HEK293 (cell line): ENCODE measurements around the gene COL9A2.
A peak's percentile ranks its signal among the peaks of the same experiment; 100 is the strongest.

Source experiments
- CTCF ChIA-PET: fragments of 350-600 bp; formaldehyde crosslinking; extraction: SDS; loops from one replicate; lab custom pipeline; 2021; ENCODE audit warnings: antibody characterized with exemption; lab: Yijun Ruan, JAX
- POLR2A ChIA-PET: fragments of 300-600 bp; formaldehyde crosslinking; extraction: SDS; loops from one replicate; lab custom pipeline; 2020; ENCODE audit warnings: antibody characterized with exemption, inconsistent platforms; lab: Yijun Ruan, JAX
- H3K27ac ChIP-seq: fragments of 200-500 bp; sonication (Bioruptor generic); 2 replicates; pipeline ENCODE4 v1.5.1; 2014; ENCODE audit warnings: low read depth, low read length, control low read depth, inconsistent platforms; ENCODE audit errors: extremely low read depth
- H3K36me3 ChIP-seq, 2 experiments: fragments of 200-500 bp in 1 of 2; sonication (Bioruptor generic) in 1 of 2; 1 replicate in 1 of 2; 2 replicates in 1 of 2; pipeline ENCODE4 v1.5.1; 2014 to 2017; ENCODE audit warnings: inconsistent platforms in 2 of 2, low read length in 2 of 2; ENCODE audit not compliant: control insufficient read depth in 2 of 2, insufficient read depth in 1 of 2
- H3K4me1 ChIP-seq: fragments of 200-500 bp; sonication (Bioruptor generic); 2 replicates; pipeline ENCODE4 v1.5.1; 2014; ENCODE audit warnings: mild to moderate bottlenecking, low read length, inconsistent platforms; ENCODE audit not compliant: control insufficient read depth, insufficient read depth
- H3K4me3 ChIP-seq: 2 replicates; pipeline ENCODE4 v1.5.1; 2011; ENCODE audit warnings: low read depth, mild to moderate bottlenecking, control low read depth, low read length, moderate library complexity
- H3K9me3 ChIP-seq: fragments of 200-500 bp; sonication (Bioruptor generic); 2 replicates; pipeline ENCODE4 v1.5.1; 2014; ENCODE audit warnings: low read depth, low read length, inconsistent platforms; ENCODE audit not compliant: control insufficient read depth, insufficient read depth
- GLI4 ChIP-seq: fragments of 450-650 bp; formaldehyde crosslinking; IDR thresholded peaks from 2 replicates; pipeline ENCODE4 v1.5.1; 2016; ENCODE audit warnings: missing biosample characterization, missing genetic modification characterization
- SCRT1 ChIP-seq: fragments of 450-650 bp; formaldehyde crosslinking; IDR thresholded peaks from 2 replicates; pipeline ENCODE4 v1.5.1; 2016; ENCODE audit warnings: missing biosample characterization, missing genetic modification characterization, borderline replicate concordance
- ZBTB48 ChIP-seq: fragments of 450-650 bp; formaldehyde crosslinking; IDR thresholded peaks from 2 replicates; pipeline ENCODE4 v1.5.1; 2016; ENCODE audit warnings: missing biosample characterization, missing genetic modification characterization
- ZNF140 ChIP-seq: fragments of 450-650 bp; formaldehyde crosslinking; IDR thresholded peaks from 2 replicates; pipeline ENCODE4 v1.5.1; 2016; ENCODE audit warnings: missing biosample characterization, missing genetic modification characterization
- ZNF16 ChIP-seq: fragments of 450-650 bp; formaldehyde crosslinking; IDR thresholded peaks from 2 replicates; pipeline ENCODE4 v1.5.1; 2016; ENCODE audit warnings: low read depth, missing biosample characterization, missing genetic modification characterization
- ZNF366 ChIP-seq: fragments of 450-650 bp; formaldehyde crosslinking; conservative IDR thresholded peaks from 2 replicates; pipeline ENCODE4 v1.5.1; 2016; ENCODE audit warnings: missing biosample characterization, missing genetic modification characterization
- ZNF37A ChIP-seq: fragments of 450-650 bp; IDR thresholded peaks from 2 replicates; pipeline ENCODE4 v1.5.1; 2018; ENCODE audit warnings: missing biosample characterization, missing genetic modification characterization
- ZNF555 ChIP-seq: fragments of 450-650 bp; formaldehyde crosslinking; conservative IDR thresholded peaks from 2 replicates; pipeline ENCODE4 v1.5.1; 2017; ENCODE audit warnings: missing biosample characterization, mild to moderate bottlenecking, missing genetic modification characterization, inconsistent platforms
- ZNF623 ChIP-seq: fragments of 450-650 bp; formaldehyde crosslinking; IDR thresholded peaks from 2 replicates; pipeline ENCODE4 v1.5.1; 2016; ENCODE audit warnings: missing biosample characterization, missing genetic modification characterization
- ZNF658 ChIP-seq: fragments of 450-650 bp; formaldehyde crosslinking; IDR thresholded peaks from 2 replicates; pipeline ENCODE4; 2016; ENCODE audit warnings: missing biosample characterization, missing genetic modification characterization
- ZNF701 ChIP-seq: fragments of 450-650 bp; formaldehyde crosslinking; IDR thresholded peaks from 2 replicates; pipeline ENCODE4 v1.5.1; 2016; ENCODE audit warnings: missing biosample characterization, missing genetic modification characterization
- ZNF837 ChIP-seq: fragments of 450-650 bp; formaldehyde crosslinking; IDR thresholded peaks from 2 replicates; pipeline ENCODE4 v1.5.1; 2016; ENCODE audit warnings: missing biosample characterization, missing genetic modification characterization
- ZXDB ChIP-seq: fragments of 450-650 bp; formaldehyde crosslinking; IDR thresholded peaks from 2 replicates; pipeline ENCODE4 v1.5.1; 2016; ENCODE audit warnings: missing biosample characterization, missing genetic modification characterization
- TF ChIP-seq, protein P1 (sequence below): fragments of 450-650 bp; formaldehyde crosslinking; IDR thresholded peaks from 2 replicates; pipeline ENCODE4 v1.5.1; 2017; ENCODE audit warnings: missing biosample characterization, missing genetic modification characterization
- TF ChIP-seq, protein P2 (sequence below): fragments of 450-650 bp; formaldehyde crosslinking; IDR thresholded peaks from 2 replicates; pipeline ENCODE4 v1.5.1; 2017; ENCODE audit warnings: missing biosample characterization, missing genetic modification characterization
- TF ChIP-seq, protein P3 (sequence below): fragments of 450-650 bp; IDR thresholded peaks from 2 replicates; pipeline ENCODE4 v1.5.1; 2018; ENCODE audit warnings: missing biosample characterization, mild to moderate bottlenecking, missing genetic modification characterization
- TF ChIP-seq, protein P4 (sequence below): fragments of 450-650 bp; formaldehyde crosslinking; IDR thresholded peaks from 2 replicates; pipeline ENCODE4 v1.5.1; 2016; ENCODE audit warnings: missing biosample characterization, missing genetic modification characterization, borderline replicate concordance
- TF ChIP-seq, protein P5 (sequence below): fragments of 450-650 bp; formaldehyde crosslinking; IDR thresholded peaks from 2 replicates; pipeline ENCODE4 v1.5.1; 2016; ENCODE audit warnings: missing biosample characterization, missing genetic modification characterization
- TF ChIP-seq, protein P6 (sequence below): fragments of 450-650 bp; formaldehyde crosslinking; IDR thresholded peaks from 2 replicates; pipeline ENCODE4 v1.5.1; 2016; ENCODE audit warnings: missing biosample characterization, missing genetic modification characterization
- TF ChIP-seq, protein P7 (sequence below): IDR thresholded peaks from 2 replicates; pipeline ENCODE4 v1.6.1; 2011; ENCODE audit warnings: mild to moderate bottlenecking, low read depth, low read length, borderline replicate concordance
- TF ChIP-seq, protein P8 (sequence below): fragments of 450-650 bp; formaldehyde crosslinking; IDR thresholded peaks from 2 replicates; pipeline ENCODE4 v1.5.1; 2016; ENCODE audit warnings: missing biosample characterization, missing genetic modification characterization, low read depth

The COL9A2 gene

DNA sequence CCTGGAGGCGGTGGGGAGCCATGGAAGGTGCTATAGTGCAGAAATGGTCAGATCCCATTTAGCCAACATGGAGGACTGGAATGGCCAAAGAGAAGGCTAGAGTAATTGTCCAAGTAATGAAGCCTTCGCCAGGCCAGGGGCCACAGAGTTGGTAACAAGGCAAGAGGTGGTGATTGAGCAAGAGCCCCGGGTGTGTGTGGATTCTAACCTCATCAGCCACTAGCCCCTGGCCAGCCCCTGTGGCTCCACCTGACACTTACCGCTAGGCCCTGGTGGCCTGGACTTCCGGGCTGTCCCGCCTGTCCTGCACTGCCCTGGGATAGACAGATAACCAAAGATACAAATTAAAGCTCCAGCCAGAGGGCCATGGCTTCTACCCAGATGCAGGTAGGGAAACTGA, 9.9 kb downstream of the COL9A2 start:
- Histone ChIP-seq H3K4me3 (no peak overlapping the region), H3K27ac (no peak overlapping the region), H3K4me1 (no peaks in the 10 kb centered on the region), H3K36me3 (no peaks in the 10 kb centered on the region), H3K9me3 (no peaks in the 10 kb centered on the region)
- ChIA-PET CTCF (no interaction called here), POLR2A (no interaction called here)
- TF ChIP-seq, protein P1, sequence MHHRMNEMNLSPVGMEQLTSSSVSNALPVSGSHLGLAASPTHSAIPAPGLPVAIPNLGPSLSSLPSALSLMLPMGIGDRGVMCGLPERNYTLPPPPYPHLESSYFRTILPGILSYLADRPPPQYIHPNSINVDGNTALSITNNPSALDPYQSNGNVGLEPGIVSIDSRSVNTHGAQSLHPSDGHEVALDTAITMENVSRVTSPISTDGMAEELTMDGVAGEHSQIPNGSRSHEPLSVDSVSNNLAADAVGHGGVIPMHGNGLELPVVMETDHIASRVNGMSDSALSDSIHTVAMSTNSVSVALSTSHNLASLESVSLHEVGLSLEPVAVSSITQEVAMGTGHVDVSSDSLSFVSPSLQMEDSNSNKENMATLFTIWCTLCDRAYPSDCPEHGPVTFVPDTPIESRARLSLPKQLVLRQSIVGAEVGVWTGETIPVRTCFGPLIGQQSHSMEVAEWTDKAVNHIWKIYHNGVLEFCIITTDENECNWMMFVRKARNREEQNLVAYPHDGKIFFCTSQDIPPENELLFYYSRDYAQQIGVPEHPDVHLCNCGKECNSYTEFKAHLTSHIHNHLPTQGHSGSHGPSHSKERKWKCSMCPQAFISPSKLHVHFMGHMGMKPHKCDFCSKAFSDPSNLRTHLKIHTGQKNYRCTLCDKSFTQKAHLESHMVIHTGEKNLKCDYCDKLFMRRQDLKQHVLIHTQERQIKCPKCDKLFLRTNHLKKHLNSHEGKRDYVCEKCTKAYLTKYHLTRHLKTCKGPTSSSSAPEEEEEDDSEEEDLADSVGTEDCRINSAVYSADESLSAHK (tag by site-specific recombination): no peak
- TF ChIP-seq ZNF623 (tag by site-specific recombination): no peak
- no peak for TF ChIP-seq ZNF555 (tag by site-specific recombination)
- no peak for TF ChIP-seq ZNF837 (tag by site-specific recombination)
- no peak for TF ChIP-seq ZXDB (tag by site-specific recombination)
- TF ChIP-seq ZNF16: peak; percentile 68; the same call in 1 of the 2 replicates
- TF ChIP-seq, protein P2, sequence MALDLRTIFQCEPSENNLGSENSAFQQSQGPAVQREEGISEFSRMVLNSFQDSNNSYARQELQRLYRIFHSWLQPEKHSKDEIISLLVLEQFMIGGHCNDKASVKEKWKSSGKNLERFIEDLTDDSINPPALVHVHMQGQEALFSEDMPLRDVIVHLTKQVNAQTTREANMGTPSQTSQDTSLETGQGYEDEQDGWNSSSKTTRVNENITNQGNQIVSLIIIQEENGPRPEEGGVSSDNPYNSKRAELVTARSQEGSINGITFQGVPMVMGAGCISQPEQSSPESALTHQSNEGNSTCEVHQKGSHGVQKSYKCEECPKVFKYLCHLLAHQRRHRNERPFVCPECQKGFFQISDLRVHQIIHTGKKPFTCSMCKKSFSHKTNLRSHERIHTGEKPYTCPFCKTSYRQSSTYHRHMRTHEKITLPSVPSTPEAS: no peak

DNA sequence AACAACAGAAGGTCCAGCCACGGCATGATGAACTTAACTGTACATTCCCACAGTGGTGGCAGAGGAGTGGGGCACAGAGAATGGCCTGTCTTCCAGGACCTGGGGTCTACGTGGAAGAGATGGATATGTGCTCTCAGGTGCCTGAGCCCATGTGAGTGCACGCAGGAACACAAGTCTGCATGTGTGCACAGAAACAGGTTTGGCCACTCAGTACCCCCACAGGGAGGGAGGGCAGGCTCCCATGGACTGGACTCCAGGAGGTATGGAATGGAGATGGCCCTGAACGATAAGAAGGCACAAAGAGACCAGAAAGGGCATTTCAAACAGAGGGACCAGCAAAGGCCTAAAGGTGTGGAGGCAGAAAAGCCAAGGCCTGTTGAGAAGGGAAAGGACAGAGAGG, 10.8 kb downstream of the COL9A2 start:
- ChIA-PET POLR2A (no interaction called here), CTCF (interaction anchor here (1.0 kb wide), 1 partner anchor 153 kb away, joined by 3 read pairs; no protein-coding TSS in a partner anchor)
- no peaks in the 10 kb centered on the region for H3K9me3 ChIP-seq
- no peak overlapping the region for H3K27ac ChIP-seq
- no peaks in the 10 kb centered on the region for H3K36me3 ChIP-seq
- no peak overlapping the region for H3K4me3 ChIP-seq
- H3K4me1 ChIP-seq: no peaks in the 10 kb centered on the region
- no peak for TF ChIP-seq ZNF701 (tag by site-specific recombination)
- TF ChIP-seq, protein P3, sequence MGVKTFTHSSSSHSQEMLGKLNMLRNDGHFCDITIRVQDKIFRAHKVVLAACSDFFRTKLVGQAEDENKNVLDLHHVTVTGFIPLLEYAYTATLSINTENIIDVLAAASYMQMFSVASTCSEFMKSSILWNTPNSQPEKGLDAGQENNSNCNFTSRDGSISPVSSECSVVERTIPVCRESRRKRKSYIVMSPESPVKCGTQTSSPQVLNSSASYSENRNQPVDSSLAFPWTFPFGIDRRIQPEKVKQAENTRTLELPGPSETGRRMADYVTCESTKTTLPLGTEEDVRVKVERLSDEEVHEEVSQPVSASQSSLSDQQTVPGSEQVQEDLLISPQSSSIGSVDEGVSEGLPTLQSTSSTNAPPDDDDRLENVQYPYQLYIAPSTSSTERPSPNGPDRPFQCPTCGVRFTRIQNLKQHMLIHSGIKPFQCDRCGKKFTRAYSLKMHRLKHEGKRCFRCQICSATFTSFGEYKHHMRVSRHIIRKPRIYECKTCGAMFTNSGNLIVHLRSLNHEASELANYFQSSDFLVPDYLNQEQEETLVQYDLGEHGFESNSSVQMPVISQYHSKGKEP (tag by site-specific recombination): no peak
- TF ChIP-seq ZNF37A: no peak
- TF ChIP-seq, protein P4, sequence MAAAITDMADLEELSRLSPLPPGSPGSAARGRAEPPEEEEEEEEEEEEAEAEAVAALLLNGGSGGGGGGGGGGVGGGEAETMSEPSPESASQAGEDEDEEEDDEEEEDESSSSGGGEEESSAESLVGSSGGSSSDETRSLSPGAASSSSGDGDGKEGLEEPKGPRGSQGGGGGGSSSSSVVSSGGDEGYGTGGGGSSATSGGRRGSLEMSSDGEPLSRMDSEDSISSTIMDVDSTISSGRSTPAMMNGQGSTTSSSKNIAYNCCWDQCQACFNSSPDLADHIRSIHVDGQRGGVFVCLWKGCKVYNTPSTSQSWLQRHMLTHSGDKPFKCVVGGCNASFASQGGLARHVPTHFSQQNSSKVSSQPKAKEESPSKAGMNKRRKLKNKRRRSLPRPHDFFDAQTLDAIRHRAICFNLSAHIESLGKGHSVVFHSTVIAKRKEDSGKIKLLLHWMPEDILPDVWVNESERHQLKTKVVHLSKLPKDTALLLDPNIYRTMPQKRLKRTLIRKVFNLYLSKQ (tag by site-specific recombination): no peak
- TF ChIP-seq ZNF658: no peak
- no peak for TF ChIP-seq ZNF140
- TF ChIP-seq, protein P2: no peak
- TF ChIP-seq, protein P5, sequence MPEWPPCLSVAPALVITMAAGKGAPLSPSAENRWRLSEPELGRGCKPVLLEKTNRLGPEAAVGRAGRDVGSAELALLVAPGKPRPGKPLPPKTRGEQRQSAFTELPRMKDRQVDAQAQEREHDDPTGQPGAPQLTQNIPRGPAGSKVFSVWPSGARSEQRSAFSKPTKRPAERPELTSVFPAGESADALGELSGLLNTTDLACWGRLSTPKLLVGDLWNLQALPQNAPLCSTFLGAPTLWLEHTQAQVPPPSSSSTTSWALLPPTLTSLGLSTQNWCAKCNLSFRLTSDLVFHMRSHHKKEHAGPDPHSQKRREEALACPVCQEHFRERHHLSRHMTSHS (tag by site-specific recombination): no peak
- TF ChIP-seq, protein P6, sequence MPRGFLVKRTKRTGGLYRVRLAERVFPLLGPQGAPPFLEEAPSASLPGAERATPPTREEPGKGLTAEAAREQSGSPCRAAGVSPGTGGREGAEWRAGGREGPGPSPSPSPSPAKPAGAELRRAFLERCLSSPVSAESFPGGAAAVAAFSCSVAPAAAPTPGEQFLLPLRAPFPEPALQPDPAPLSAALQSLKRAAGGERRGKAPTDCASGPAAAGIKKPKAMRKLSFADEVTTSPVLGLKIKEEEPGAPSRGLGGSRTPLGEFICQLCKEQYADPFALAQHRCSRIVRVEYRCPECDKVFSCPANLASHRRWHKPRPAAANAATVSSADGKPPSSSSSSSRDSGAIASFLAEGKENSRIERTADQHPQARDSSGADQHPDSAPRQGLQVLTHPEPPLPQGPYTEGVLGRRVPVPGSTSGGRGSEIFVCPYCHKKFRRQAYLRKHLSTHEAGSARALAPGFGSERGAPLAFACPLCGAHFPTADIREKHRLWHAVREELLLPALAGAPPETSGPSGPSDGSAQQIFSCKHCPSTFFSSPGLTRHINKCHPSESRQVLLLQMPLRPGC (tag by site-specific recombination): no peak
- TF ChIP-seq, protein P7, sequence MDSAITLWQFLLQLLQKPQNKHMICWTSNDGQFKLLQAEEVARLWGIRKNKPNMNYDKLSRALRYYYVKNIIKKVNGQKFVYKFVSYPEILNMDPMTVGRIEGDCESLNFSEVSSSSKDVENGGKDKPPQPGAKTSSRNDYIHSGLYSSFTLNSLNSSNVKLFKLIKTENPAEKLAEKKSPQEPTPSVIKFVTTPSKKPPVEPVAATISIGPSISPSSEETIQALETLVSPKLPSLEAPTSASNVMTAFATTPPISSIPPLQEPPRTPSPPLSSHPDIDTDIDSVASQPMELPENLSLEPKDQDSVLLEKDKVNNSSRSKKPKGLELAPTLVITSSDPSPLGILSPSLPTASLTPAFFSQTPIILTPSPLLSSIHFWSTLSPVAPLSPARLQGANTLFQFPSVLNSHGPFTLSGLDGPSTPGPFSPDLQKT: no peak
- no peak for TF ChIP-seq ZNF366 (tag by site-specific recombination)
- TF ChIP-seq ZBTB48 (tag by site-specific recombination): no peak
- TF ChIP-seq SCRT1: no peak
- TF ChIP-seq, protein P8, sequence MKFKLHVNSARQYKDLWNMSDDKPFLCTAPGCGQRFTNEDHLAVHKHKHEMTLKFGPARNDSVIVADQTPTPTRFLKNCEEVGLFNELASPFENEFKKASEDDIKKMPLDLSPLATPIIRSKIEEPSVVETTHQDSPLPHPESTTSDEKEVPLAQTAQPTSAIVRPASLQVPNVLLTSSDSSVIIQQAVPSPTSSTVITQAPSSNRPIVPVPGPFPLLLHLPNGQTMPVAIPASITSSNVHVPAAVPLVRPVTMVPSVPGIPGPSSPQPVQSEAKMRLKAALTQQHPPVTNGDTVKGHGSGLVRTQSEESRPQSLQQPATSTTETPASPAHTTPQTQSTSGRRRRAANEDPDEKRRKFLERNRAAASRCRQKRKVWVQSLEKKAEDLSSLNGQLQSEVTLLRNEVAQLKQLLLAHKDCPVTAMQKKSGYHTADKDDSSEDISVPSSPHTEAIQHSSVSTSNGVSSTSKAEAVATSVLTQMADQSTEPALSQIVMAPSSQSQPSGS (tag by site-specific recombination): no peak
- no peak for TF ChIP-seq GLI4 (tag by site-specific recombination)
